GM12878 (cell line): ENCODE measurements around the gene FBXL7. TPM values are rescaled to one million over a fixed set of nuclear protein-coding genes. Genes with fewer than 3 reads are reported as not detected.

ENCODE experiments used
- ATAC-seq: fragments of 200-7000 bp; cut with Tn5 transposase; 3 replicates; pipeline ENCODE4 v1.9.1; 2020; ENCODE audit warnings: mild to moderate bottlenecking, moderate library complexity
- BruUV-seq: library from RNA; stranded (reverse); fragments of 400-500 nt; replicated peaks from 2 replicates; lab custom pipeline; 2021; lab: Mats Ljungman, UMichigan
- CTCF ChIA-PET: fragments of 300-600 bp; sonication (Branson Sonifier 250); formaldehyde crosslinking; extraction: SDS; loops from one replicate; lab custom pipeline; 2021; ENCODE audit warnings: inconsistent platforms; lab: Yijun Ruan, JAX
- POLR2A ChIA-PET: fragments of 350-600 bp; formaldehyde crosslinking; extraction: SDS; loops from one replicate; lab custom pipeline; 2021; ENCODE audit warnings: inconsistent platforms; lab: Charles Lee
- RAD21 ChIA-PET: fragments of 300-600 bp; sonication (Branson Sonifier 250); formaldehyde crosslinking; loops from one replicate; lab custom pipeline; 2023; ENCODE audit warnings: antibody characterized with exemption; ENCODE audit not compliant: unreplicated experiment; lab: Charles Lee
- SMC1A ChIA-PET: fragments of 300-600 bp; sonication (Branson Sonifier 250); formaldehyde crosslinking; loops from one replicate; lab custom pipeline; 2023; ENCODE audit not compliant: unreplicated experiment, uncharacterized antibody; lab: Charles Lee
- DNase-seq: peaks from one replicate; pipeline ENCODE4 v3.0.0-alpha.2; 2011; ENCODE audit warnings: low read depth, low spot score
- FAIRE-seq: peaks from 3 replicates; lab custom pipeline; 2011; peaks lifted over from hg19 to GRCh38; lab: Jason Lieb, UNC
- H2AFZ ChIP-seq: 2 replicates; pipeline ENCODE4 v1.6.0; 2011; ENCODE audit warnings: low read depth, low read length, control low read depth; ENCODE audit not compliant: control insufficient read depth
- H3K27ac ChIP-seq: 2 replicates; pipeline ENCODE4 v1.5.1; 2011; ENCODE audit warnings: control low read depth; ENCODE audit not compliant: control insufficient read depth, insufficient read depth
- H3K27me3 ChIP-seq, 2 experiments: replicated peaks in 1 of 2; 2 replicates each; pipeline versions ENCODE4 v1.6.0 to v1.6.1; 2011; ENCODE audit warnings: low read length in 1 of 2; ENCODE audit not compliant: control insufficient read depth in 2 of 2, insufficient read depth in 2 of 2
- H3K36me3 ChIP-seq, 2 experiments: 2 replicates each; pipeline ENCODE4 v1.5.1; 2011; ENCODE audit warnings: low read length in 1 of 2; ENCODE audit not compliant: control insufficient read depth in 2 of 2, insufficient read depth in 2 of 2
- H3K4me1 ChIP-seq: 2 replicates; pipeline ENCODE4 v1.6.1; 2011; ENCODE audit warnings: mild to moderate bottlenecking, low read length, moderate library complexity, mixed read lengths; ENCODE audit not compliant: control insufficient read depth, insufficient read depth
- H3K4me2 ChIP-seq: 2 replicates; pipeline ENCODE4 v1.6.0; 2011; ENCODE audit warnings: control low read depth; ENCODE audit not compliant: control insufficient read depth, insufficient read depth
- H3K4me3 ChIP-seq: fragments of 200-600 bp; sonication (generic); 2 replicates; pipeline ENCODE4 v1.5.1; 2016
- H3K79me2 ChIP-seq: 2 replicates; pipeline ENCODE4 v1.6.0; 2011; ENCODE audit warnings: low read length; ENCODE audit not compliant: control insufficient read depth, insufficient read depth
- H3K9ac ChIP-seq: 2 replicates; pipeline ENCODE4 v1.8.0; 2011; ENCODE audit warnings: low read length, control low read depth, mixed read lengths; ENCODE audit not compliant: control insufficient read depth, insufficient read depth
- H3K9me3 ChIP-seq: replicated peaks from 3 replicates; pipeline ENCODE4 v1.5.1; 2011; ENCODE audit warnings: mild to moderate bottlenecking, low read length; ENCODE audit not compliant: control insufficient read depth, insufficient read depth
- H4K20me1 ChIP-seq: 2 replicates; pipeline ENCODE4 v1.6.0; 2011; ENCODE audit not compliant: control insufficient read depth, insufficient read depth
- ATF7 ChIP-seq: fragments of 450-650 bp; IDR thresholded peaks from 2 replicates; pipeline ENCODE4 v1.6.1; 2016; ENCODE audit warnings: low read depth, mild to moderate bottlenecking
- EZH2 ChIP-seq: IDR thresholded peaks from 2 replicates; pipeline ENCODE4 v1.6.1; 2012; ENCODE audit warnings: low read depth, mild to moderate bottlenecking, control low read depth, inconsistent platforms, low read length, borderline replicate concordance; ENCODE audit not compliant: control insufficient read depth
- FOXK2 ChIP-seq: fragments of 450-650 bp; IDR thresholded peaks from 2 replicates; pipeline ENCODE4 v1.6.1; 2017; ENCODE audit warnings: mild to moderate bottlenecking, moderate library complexity
- NFYA ChIP-seq: IDR thresholded peaks from 2 replicates; pipeline ENCODE4 v1.6.1; 2011; ENCODE audit warnings: low read depth, mild to moderate bottlenecking, low read length, improper control_type of control experiment, borderline replicate concordance
- PML ChIP-seq: IDR thresholded peaks from 2 replicates; pipeline ENCODE4 v1.6.1; 2012; ENCODE audit warnings: low read length, inconsistent platforms
- POLR2AphosphoS2 ChIP-seq: IDR thresholded peaks from 2 replicates; pipeline ENCODE4 v1.6.1; 2011; ENCODE audit warnings: low read depth, mild to moderate bottlenecking, low read length, improper control_type of control experiment, moderate library complexity
- POU2F2 ChIP-seq: IDR thresholded peaks from 3 replicates; pipeline ENCODE4 v1.6.1; 2011; ENCODE audit warnings: low read depth, mild to moderate bottlenecking, low read length, borderline replicate concordance
- RBBP5 ChIP-seq: fragments of 200-600 bp; sonication (generic); conservative IDR thresholded peaks from 2 replicates; pipeline ENCODE4 v1.6.1; 2016
- SMC3 ChIP-seq: IDR thresholded peaks from 2 replicates; pipeline ENCODE4 v1.6.1; 2011; ENCODE audit warnings: low read length, improper control_type of control experiment, borderline replicate concordance
- YBX1 ChIP-seq: fragments of 450-650 bp; IDR thresholded peaks from 2 replicates; pipeline ENCODE4 v1.6.1; 2016; ENCODE audit warnings: antibody characterized with exemption
- ZNF24 ChIP-seq: fragments of 450-650 bp; IDR thresholded peaks from 2 replicates; pipeline ENCODE4 v1.6.1; 2017; ENCODE audit warnings: antibody characterized with exemption, mild to moderate bottlenecking
- WGBS: methylation state at CpG from one replicate; pipeline ENCODE4 v1.1.6; 2016; ENCODE audit warnings: low lambda C conversion rate; ENCODE audit not compliant: insufficient replicate concordance, insufficient coverage; ENCODE audit errors: missing lambda C conversion rate; 5-methylcytosine and 5-hydroxymethylcytosine counted together
- in situ Hi-C: fragments of 300-500 bp; cut with MboI; formaldehyde crosslinking; loops from 9 replicates; pipeline ENCODE4 v1.14.3; 2018; ENCODE audit warnings: mixed read lengths
- intact Hi-C: fragments of 100-400 bp; cut with micrococcal nuclease; formaldehyde crosslinking; loops from one replicate; pipeline ENCODE4 v1.14.2; 2022; ENCODE audit not compliant: unreplicated experiment
- polyA plus RNA-seq, 11 experiments: library from polyadenylated mRNA; depleted of rRNA in 4 of 11; unstranded in 6 of 11; stranded (reverse) in 5 of 11; fragments of >200 nt; fragmentation: Nextera tagmentation in 4 of 11; fragmentation: Illumina TruSeq in 1 of 11; extraction: Ambion mirVana in 4 of 11; extraction: Trizol in 1 of 11; gene quantifications; 1 replicate in 1 of 11; 2 replicates in 10 of 11; pipeline versions ENCODE4 v1.2.1 to v1.2.3, GENCODE V29; 2011 to 2016; ENCODE audit warnings: inconsistent platforms in 2 of 11, missing spikeins in 2 of 11, low read depth in 1 of 11
- total RNA-seq, 4 experiments: library from RNA; depleted of rRNA in 3 of 4; stranded (reverse); fragments of >200 nt in 3 of 4; fragmentation: Illumina TruSeq in 1 of 4; extraction: Trizol in 1 of 4; gene quantifications; 2 replicates each; pipeline versions ENCODE4 v1.2.1 to v1.2.3, GENCODE V29; 2013 to 2021
- TF ChIP-seq, protein P1 (sequence below): fragments of 450-650 bp; IDR thresholded peaks from 2 replicates; pipeline ENCODE4 v1.6.1; 2016; ENCODE audit warnings: mild to moderate bottlenecking, moderate library complexity, borderline replicate concordance
- TF ChIP-seq, protein P2 (sequence below): fragments of 450-650 bp; IDR thresholded peaks from 2 replicates; pipeline ENCODE4 v1.6.1; 2018; ENCODE audit warnings: mild to moderate bottlenecking, low read depth, moderate library complexity; ENCODE audit not compliant: partially characterized antibody
- TF ChIP-seq, protein P3 (sequence below): fragments of 450-650 bp; IDR thresholded peaks from 2 replicates; pipeline ENCODE4 v1.6.1; 2017; ENCODE audit warnings: antibody characterized with exemption, mild to moderate bottlenecking, moderate library complexity

Gene FBXL7
- total and polyA plus RNA-seq, 10 of the 15 experiments (the other 5 are each of a cell fraction or from before 2014, with no cell fraction given), result 0.03 to 0.44 (median 0.16) TPM

- POLR2A ChIA-PET, result no interaction called here
- in situ Hi-C loops, result no loop called here
- CTCF ChIA-PET, result no interaction called here
- TF ChIP-seq SMC3, result no peak
- TF ChIP-seq, protein P1, sequence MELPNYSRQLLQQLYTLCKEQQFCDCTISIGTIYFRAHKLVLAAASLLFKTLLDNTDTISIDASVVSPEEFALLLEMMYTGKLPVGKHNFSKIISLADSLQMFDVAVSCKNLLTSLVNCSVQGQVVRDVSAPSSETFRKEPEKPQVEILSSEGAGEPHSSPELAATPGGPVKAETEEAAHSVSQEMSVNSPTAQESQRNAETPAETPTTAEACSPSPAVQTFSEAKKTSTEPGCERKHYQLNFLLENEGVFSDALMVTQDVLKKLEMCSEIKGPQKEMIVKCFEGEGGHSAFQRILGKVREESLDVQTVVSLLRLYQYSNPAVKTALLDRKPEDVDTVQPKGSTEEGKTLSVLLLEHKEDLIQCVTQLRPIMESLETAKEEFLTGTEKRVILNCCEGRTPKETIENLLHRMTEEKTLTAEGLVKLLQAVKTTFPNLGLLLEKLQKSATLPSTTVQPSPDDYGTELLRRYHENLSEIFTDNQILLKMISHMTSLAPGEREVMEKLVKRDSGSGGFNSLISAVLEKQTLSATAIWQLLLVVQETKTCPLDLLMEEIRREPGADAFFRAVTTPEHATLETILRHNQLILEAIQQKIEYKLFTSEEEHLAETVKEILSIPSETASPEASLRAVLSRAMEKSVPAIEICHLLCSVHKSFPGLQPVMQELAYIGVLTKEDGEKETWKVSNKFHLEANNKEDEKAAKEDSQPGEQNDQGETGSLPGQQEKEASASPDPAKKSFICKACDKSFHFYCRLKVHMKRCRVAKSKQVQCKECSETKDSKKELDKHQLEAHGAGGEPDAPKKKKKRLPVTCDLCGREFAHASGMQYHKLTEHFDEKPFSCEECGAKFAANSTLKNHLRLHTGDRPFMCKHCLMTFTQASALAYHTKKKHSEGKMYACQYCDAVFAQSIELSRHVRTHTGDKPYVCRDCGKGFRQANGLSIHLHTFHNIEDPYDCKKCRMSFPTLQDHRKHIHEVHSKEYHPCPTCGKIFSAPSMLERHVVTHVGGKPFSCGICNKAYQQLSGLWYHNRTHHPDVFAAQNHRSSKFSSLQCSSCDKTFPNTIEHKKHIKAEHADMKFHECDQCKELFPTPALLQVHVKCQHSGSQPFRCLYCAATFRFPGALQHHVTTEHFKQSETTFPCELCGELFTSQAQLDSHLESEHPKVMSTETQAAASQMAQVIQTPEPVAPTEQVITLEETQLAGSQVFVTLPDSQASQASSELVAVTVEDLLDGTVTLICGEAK, result no peak
- no peak for TF ChIP-seq YBX1
- TF ChIP-seq, protein P2, sequence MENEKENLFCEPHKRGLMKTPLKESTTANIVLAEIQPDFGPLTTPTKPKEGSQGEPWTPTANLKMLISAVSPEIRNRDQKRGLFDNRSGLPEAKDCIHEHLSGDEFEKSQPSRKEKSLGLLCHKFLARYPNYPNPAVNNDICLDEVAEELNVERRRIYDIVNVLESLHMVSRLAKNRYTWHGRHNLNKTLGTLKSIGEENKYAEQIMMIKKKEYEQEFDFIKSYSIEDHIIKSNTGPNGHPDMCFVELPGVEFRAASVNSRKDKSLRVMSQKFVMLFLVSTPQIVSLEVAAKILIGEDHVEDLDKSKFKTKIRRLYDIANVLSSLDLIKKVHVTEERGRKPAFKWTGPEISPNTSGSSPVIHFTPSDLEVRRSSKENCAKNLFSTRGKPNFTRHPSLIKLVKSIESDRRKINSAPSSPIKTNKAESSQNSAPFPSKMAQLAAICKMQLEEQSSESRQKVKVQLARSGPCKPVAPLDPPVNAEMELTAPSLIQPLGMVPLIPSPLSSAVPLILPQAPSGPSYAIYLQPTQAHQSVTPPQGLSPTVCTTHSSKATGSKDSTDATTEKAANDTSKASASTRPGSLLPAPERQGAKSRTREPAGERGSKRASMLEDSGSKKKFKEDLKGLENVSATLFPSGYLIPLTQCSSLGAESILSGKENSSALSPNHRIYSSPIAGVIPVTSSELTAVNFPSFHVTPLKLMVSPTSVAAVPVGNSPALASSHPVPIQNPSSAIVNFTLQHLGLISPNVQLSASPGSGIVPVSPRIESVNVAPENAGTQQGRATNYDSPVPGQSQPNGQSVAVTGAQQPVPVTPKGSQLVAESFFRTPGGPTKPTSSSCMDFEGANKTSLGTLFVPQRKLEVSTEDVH, result no peak
- no peak for TF ChIP-seq NFYA
- TF ChIP-seq POU2F2, result no peak
- TF ChIP-seq ZNF24, result no peak
- TF ChIP-seq EZH2, result no peak
- no peak for TF ChIP-seq RBBP5
- TF ChIP-seq PML, result no peak
- TF ChIP-seq, protein P3, sequence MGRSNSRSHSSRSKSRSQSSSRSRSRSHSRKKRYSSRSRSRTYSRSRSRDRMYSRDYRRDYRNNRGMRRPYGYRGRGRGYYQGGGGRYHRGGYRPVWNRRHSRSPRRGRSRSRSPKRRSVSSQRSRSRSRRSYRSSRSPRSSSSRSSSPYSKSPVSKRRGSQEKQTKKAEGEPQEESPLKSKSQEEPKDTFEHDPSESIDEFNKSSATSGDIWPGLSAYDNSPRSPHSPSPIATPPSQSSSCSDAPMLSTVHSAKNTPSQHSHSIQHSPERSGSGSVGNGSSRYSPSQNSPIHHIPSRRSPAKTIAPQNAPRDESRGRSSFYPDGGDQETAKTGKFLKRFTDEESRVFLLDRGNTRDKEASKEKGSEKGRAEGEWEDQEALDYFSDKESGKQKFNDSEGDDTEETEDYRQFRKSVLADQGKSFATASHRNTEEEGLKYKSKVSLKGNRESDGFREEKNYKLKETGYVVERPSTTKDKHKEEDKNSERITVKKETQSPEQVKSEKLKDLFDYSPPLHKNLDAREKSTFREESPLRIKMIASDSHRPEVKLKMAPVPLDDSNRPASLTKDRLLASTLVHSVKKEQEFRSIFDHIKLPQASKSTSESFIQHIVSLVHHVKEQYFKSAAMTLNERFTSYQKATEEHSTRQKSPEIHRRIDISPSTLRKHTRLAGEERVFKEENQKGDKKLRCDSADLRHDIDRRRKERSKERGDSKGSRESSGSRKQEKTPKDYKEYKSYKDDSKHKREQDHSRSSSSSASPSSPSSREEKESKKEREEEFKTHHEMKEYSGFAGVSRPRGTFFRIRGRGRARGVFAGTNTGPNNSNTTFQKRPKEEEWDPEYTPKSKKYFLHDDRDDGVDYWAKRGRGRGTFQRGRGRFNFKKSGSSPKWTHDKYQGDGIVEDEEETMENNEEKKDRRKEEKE, result no peak
- TF ChIP-seq POLR2AphosphoS2, result no peak
- TF ChIP-seq ATF7, result no peak
- no peak for TF ChIP-seq FOXK2
Measured at GRCh38 chr5:15785531-15785981, 285.6 kb downstream of the FBXL7 start.

More at GRCh38 chr5:15785531-15785981, 285.6 kb downstream of the FBXL7 start:
- DNase-seq (no peak), FAIRE-seq (no peak), ATAC-seq (no peak)
- H3K9me3 ChIP-seq, result no peaks in the 10 kb centered on the region
- no peak overlapping the region for H3K9ac ChIP-seq
- ChIA-PET RAD21 (no interaction called here), SMC1A (no interaction called here)
- H3K27me3 ChIP-seq, result no peaks in the 10 kb centered on the region
- H3K4me2 ChIP-seq, result no peak overlapping the region
- intact Hi-C loops, result no loop called here
- no peak overlapping the region for H3K27ac ChIP-seq
- no peaks in the 10 kb centered on the region for H3K4me1 ChIP-seq
- no peak overlapping the region for H2AFZ ChIP-seq
- 0% methylated on average over 5 of the region's 5 CpGs for WGBS
- H3K79me2 ChIP-seq, result no peaks in the 10 kb centered on the region
- H4K20me1 ChIP-seq, result no peaks in the 10 kb centered on the region
- H3K36me3 ChIP-seq, result no peaks in the 10 kb centered on the region
- H3K4me3 ChIP-seq, result no peak overlapping the region
- no TSS peak for BruUV-seq
